Upper lobe of left lung (tissue), 6 donors: ENCODE measurements around the gene LMTK3. TPM values are rescaled to one million over a fixed set of nuclear protein-coding genes. Genes with fewer than 3 reads are reported as not detected.

Experiments
- ATAC-seq, 2 donors: fragments of 200-7000 bp; cut with Tn5 transposase; one replicate each; pipeline ENCODE4 v1.9.1; 2022; ENCODE audit warnings: mild to moderate bottlenecking in 2 of 2, moderate library complexity in 2 of 2; ENCODE audit not compliant: low FRiP score in 2 of 2
- DNase-seq, 2 donors: peaks; one replicate each; pipeline ENCODE4 v3.0.0-alpha.2; 2019 to 2020
- H3K27ac ChIP-seq, 4 donors: fragments of 200-600 bp; sonication (generic); one replicate each; pipeline ENCODE4 v1.5.1; 2016 to 2019
- H3K27me3 ChIP-seq, 4 donors: fragments of 200-600 bp; sonication (generic); one replicate each; pipeline ENCODE4 v1.5.1; 2017 to 2019
- H3K36me3 ChIP-seq, 4 donors: fragments of 200-600 bp; sonication (generic); one replicate each; pipeline ENCODE4 v1.5.1; 2016 to 2019
- H3K4me1 ChIP-seq, 4 donors: fragments of 200-600 bp; sonication (generic); one replicate each; pipeline ENCODE4 v1.5.1; 2018 to 2019
- H3K4me3 ChIP-seq, 4 donors: fragments of 200-600 bp; sonication (generic); one replicate each; pipeline ENCODE4 v1.5.1; 2017 to 2019; ENCODE audit warnings: mild to moderate bottlenecking in 2 of 4, moderate library complexity in 1 of 4
- H3K9me3 ChIP-seq, 4 donors: fragments of 200-600 bp; sonication (generic); one replicate each; pipeline ENCODE4 v1.5.1; 2018 to 2019
- EP300 ChIP-seq, 4 donors: sonication (generic); formaldehyde crosslinking; IDR thresholded peaks; one replicate each; pipeline ENCODE4 v1.5.1; 2017; ENCODE audit warnings: antibody characterized with exemption in 4 of 4, control low read depth in 2 of 4
- POLR2A ChIP-seq, 4 donors: fragments of 450-650 bp; IDR thresholded peaks; one replicate each; pipeline ENCODE4 v1.5.1; 2016 to 2017; ENCODE audit warnings: antibody characterized with exemption in 4 of 4, mild to moderate bottlenecking in 2 of 4
- POLR2AphosphoS5 ChIP-seq, 2 donors: sonication (generic); formaldehyde crosslinking; IDR thresholded peaks; one replicate each; pipeline ENCODE4 v1.5.1; 2017; ENCODE audit warnings: antibody characterized with exemption in 2 of 2
- WGBS, 2 donors: methylation state at CpG; one replicate each; pipeline ENCODE4 v1.1.5; 2017 to 2018; 5-methylcytosine and 5-hydroxymethylcytosine counted together
- total RNA-seq, 6 donors: library from RNA; depleted of rRNA in 4 of 6; stranded (reverse); fragments of >200 nt in 4 of 6; gene quantifications; one replicate each; pipeline versions ENCODE4 v1.1.0 to v1.2.1, GENCODE V29; 2016 to 2021
- TF ChIP-seq, protein P1 (sequence below), 6 experiments: fragments of 450-650 bp in 4 of 6; fragments of 200-600 bp in 2 of 6; sonication (generic) in 2 of 6; IDR thresholded peaks; one replicate each; pipeline ENCODE4 v1.5.1; 2016 to 2019; ENCODE audit warnings: antibody characterized with exemption in 6 of 6
- donor health status: DM: no; HTN: no; CAD: no; lungs with moderate emphysema.
- donor health status: DM: no; HTN: yes; CAD: no; lungs with severe emphysema.

LMTK3 gene
- total RNA-seq, 6 donors from 2014 or later: 4.9 to 45.1 (median 13.1) TPM

DNA sequence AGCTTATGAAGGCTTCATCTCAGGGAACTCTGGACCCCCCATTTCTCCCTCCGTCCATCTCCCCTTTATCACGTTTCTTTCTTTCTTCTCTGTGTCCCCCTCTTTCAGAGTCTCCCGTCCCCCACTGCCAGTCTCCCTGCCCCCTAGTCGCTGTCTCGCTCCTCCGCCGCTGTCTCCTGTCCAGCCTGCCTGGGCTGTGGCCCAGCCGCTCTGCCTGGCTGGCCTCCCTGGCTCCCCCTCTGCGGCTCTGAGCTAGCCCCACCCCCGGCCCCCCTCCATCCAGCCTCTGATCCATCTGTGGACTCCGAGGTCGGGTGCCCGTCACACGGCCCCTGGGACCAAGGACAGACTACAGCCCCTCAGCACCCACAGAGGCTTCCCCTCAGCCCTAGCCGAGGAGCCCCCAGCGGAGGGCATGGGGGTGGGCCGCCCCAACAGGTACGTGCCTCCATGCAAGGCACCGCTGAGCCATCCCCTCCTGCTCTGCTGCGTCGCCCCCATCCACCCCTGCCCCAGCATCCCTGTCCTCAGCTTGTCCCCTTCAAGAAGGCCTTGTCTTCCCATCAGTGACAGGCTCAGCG lies 57.4 kb downstream of the LMTK3 start:
- no peaks in the 10 kb centered on the region for H3K9me3 ChIP-seq
- 97 to 98% methylated on average over 12 to 22 of the region's 22 CpGs for WGBS, 2 donors
- DNase-seq: no peak
- no peak overlapping the region for H3K4me3 ChIP-seq
- TF ChIP-seq POLR2A (IDR thresholded peaks at IDR 0.05): no peak
- TF ChIP-seq, protein P1, sequence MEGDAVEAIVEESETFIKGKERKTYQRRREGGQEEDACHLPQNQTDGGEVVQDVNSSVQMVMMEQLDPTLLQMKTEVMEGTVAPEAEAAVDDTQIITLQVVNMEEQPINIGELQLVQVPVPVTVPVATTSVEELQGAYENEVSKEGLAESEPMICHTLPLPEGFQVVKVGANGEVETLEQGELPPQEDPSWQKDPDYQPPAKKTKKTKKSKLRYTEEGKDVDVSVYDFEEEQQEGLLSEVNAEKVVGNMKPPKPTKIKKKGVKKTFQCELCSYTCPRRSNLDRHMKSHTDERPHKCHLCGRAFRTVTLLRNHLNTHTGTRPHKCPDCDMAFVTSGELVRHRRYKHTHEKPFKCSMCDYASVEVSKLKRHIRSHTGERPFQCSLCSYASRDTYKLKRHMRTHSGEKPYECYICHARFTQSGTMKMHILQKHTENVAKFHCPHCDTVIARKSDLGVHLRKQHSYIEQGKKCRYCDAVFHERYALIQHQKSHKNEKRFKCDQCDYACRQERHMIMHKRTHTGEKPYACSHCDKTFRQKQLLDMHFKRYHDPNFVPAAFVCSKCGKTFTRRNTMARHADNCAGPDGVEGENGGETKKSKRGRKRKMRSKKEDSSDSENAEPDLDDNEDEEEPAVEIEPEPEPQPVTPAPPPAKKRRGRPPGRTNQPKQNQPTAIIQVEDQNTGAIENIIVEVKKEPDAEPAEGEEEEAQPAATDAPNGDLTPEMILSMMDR (IDR thresholded peaks at IDR 0.05): no peak
- TF ChIP-seq EP300 (IDR thresholded peaks at IDR 0.05): no peak
- no peak for TF ChIP-seq POLR2AphosphoS5 (IDR thresholded peaks at IDR 0.05)
- H3K4me1 ChIP-seq: no peaks in the 10 kb centered on the region
- H3K36me3 ChIP-seq: peaks cover 12 to 77% (median 55%) of the 10 kb centered on the region in 4 donors
- H3K27ac ChIP-seq: no peak overlapping the region
- no peaks in the 10 kb centered on the region for H3K27me3 ChIP-seq
- peak in 1 of 2 donors; percentile 31 for ATAC-seq

- Histone ChIP-seq H3K9me3 (no peaks in the 10 kb centered on the region), H3K27ac (no peak overlapping the region), H3K36me3 (peaks cover 12 to 93% (median 69%) of the 10 kb centered on the region in 4 donors), H3K4me3 (no peak overlapping the region), H3K4me1 (no peaks in the 10 kb centered on the region), H3K27me3 (no peaks in the 10 kb centered on the region)
- TF ChIP-seq POLR2A (IDR thresholded peaks at IDR 0.05) (no peak), POLR2AphosphoS5 (IDR thresholded peaks at IDR 0.05) (no peak), EP300 (IDR thresholded peaks at IDR 0.05) (no peak)
- TF ChIP-seq, protein P1 (IDR thresholded peaks at IDR 0.05): no peak
- 89 to 94% methylated on average over 27 to 32 of the region's 33 CpGs for WGBS, 2 donors
- ATAC-seq (no peak), DNase-seq (peak in 1 of 2 donors; percentile 79)
Observed at GRCh38 chr19:48452289-48453190, 59.1 kb downstream of the LMTK3 start.

- Histone ChIP-seq H3K36me3 (peaks cover 12 to 96% (median 72%) of the 10 kb centered on the region in 4 donors), H3K27ac (no peak overlapping the region), H3K4me3 (no peak overlapping the region), H3K9me3 (no peaks in the 10 kb centered on the region), H3K4me1 (peaks cover under 1 to 2% (median 1%) of the 10 kb centered on the region in 4 donors), H3K27me3 (no peaks in the 10 kb centered on the region)
- ATAC-seq (no peak), DNase-seq (no peak)
- 89 to 92% methylated on average over 12 of the region's 12 CpGs for WGBS, 2 donors
- TF ChIP-seq POLR2AphosphoS5 (IDR thresholded peaks at IDR 0.05) (no peak), POLR2A (IDR thresholded peaks at IDR 0.05) (no peak), EP300 (IDR thresholded peaks at IDR 0.05) (no peak)
- TF ChIP-seq, protein P1 (IDR thresholded peaks at IDR 0.05): no peak
Observed at GRCh38 chr19:48451624-48452023, 60.0 kb downstream of the LMTK3 start.

- 93 to 94% methylated on average over 11 to 15 of the region's 15 CpGs for WGBS, 2 donors
- no peaks in the 10 kb centered on the region for H3K27me3 ChIP-seq
- no peak overlapping the region for H3K4me3 ChIP-seq
- TF ChIP-seq POLR2AphosphoS5 (IDR thresholded peaks at IDR 0.05) (no peak), POLR2A (IDR thresholded peaks at IDR 0.05) (no peak), EP300 (IDR thresholded peaks at IDR 0.05) (no peak)
- TF ChIP-seq, protein P1 (IDR thresholded peaks at IDR 0.05): no peak
- DNase-seq: no peak
- ATAC-seq: no peak
- H3K9me3 ChIP-seq: no peaks in the 10 kb centered on the region
- no peak overlapping the region for H3K27ac ChIP-seq
- H3K36me3 ChIP-seq: peaks cover 12 to 88% (median 71%) of the 10 kb centered on the region in 4 donors
- H3K4me1 ChIP-seq: peaks cover 5 to 7% (median 6%) of the 10 kb centered on the region in 4 donors
Observed at GRCh38 chr19:48450863-48451262, 60.8 kb downstream of the LMTK3 start.
